ACC112 (cell line): Measurements from ENCODE around the gene SPTSSB.

ENCODE experiments used
- H2AFZ ChIP-seq: fragments of 200-600 bp; sonication (generic); one replicate; pipeline ENCODE4 v1.6.0; 2017; ENCODE audit warnings: antibody characterized with exemption, low read length; ENCODE audit not compliant: unreplicated experiment
- H3K27ac ChIP-seq: fragments of 200-600 bp; sonication (generic); 2 replicates; pipeline ENCODE4 v1.5.1; 2014; ENCODE audit warnings: low read depth, mild to moderate bottlenecking, antibody characterized with exemption, low read length, moderate library complexity
- H3K27me3 ChIP-seq: fragments of 200-600 bp; sonication (generic); 2 replicates; pipeline ENCODE4 v1.6.1; 2014; ENCODE audit warnings: mild to moderate bottlenecking, antibody characterized with exemption, low read length, moderate library complexity, mixed read lengths; ENCODE audit not compliant: insufficient read depth
- H3K36me3 ChIP-seq: fragments of 200-600 bp; sonication (generic); 2 replicates; pipeline ENCODE4 v1.6.1; 2016; ENCODE audit warnings: mild to moderate bottlenecking, antibody characterized with exemption, low read length, moderate library complexity, mixed read lengths; ENCODE audit not compliant: insufficient read depth
- H3K4me1 ChIP-seq: fragments of 200-600 bp; sonication (generic); one replicate; pipeline ENCODE4 v1.6.1; 2016; ENCODE audit warnings: low read length, mixed read lengths; ENCODE audit not compliant: insufficient read depth, unreplicated experiment, control insufficient read depth
- H3K4me3 ChIP-seq: fragments of 200-600 bp; sonication (generic); 2 replicates; pipeline ENCODE4 v1.5.1; 2014; ENCODE audit warnings: mild to moderate bottlenecking, low read depth, low read length
- H3K79me2 ChIP-seq: fragments of 200-600 bp; sonication (generic); one replicate; pipeline ENCODE4 v1.6.0; 2016; ENCODE audit warnings: low read length; ENCODE audit not compliant: control insufficient read depth, unreplicated experiment, insufficient read depth

The SPTSSB gene

GRCh38 chr3:161354554-161354953 is 16.8 kb downstream of the SPTSSB start:
- Histone ChIP-seq H3K27ac (no peak overlapping the region), H3K79me2 (no peaks in the 10 kb centered on the region), H3K4me1 (peaks cover 18% of the 10 kb centered on the region), H3K36me3 (no peaks in the 10 kb centered on the region), H3K27me3 (peaks cover 11% of the 10 kb centered on the region; the same call in 1 of the 2 replicates), H3K4me3 (no peak overlapping the region), H2AFZ (no peak overlapping the region)

- H3K4me1 ChIP-seq: peaks cover 31% of the 10 kb centered on the region
- no peaks in the 10 kb centered on the region for H3K36me3 ChIP-seq
- H3K79me2 ChIP-seq: no peaks in the 10 kb centered on the region
- no peak overlapping the region for H3K27ac ChIP-seq
- H3K27me3 ChIP-seq: peaks cover 11% of the 10 kb centered on the region; the same call in 1 of the 2 replicates
- H2AFZ ChIP-seq: no peak overlapping the region
- no peak overlapping the region for H3K4me3 ChIP-seq
These were observed 20.0 kb downstream of the SPTSSB start for GRCh38 chr3:161351330-161351729.

GRCh38 chr3:161350916-161351315 is 20.4 kb downstream of the SPTSSB start:
- Histone ChIP-seq H3K36me3 (no peaks in the 10 kb centered on the region), H3K4me1 (peaks cover 31% of the 10 kb centered on the region), H3K79me2 (no peaks in the 10 kb centered on the region), H3K4me3 (no peak overlapping the region), H3K27ac (no peak overlapping the region), H2AFZ (no peak overlapping the region), H3K27me3 (peaks cover 11% of the 10 kb centered on the region; the same call in 1 of the 2 replicates)

- no peak overlapping the region for H3K4me3 ChIP-seq
- no peaks in the 10 kb centered on the region for H3K36me3 ChIP-seq
- H3K79me2 ChIP-seq: no peaks in the 10 kb centered on the region
- H3K27me3 ChIP-seq: peaks cover 11% of the 10 kb centered on the region; the same call in 1 of the 2 replicates
- H3K27ac ChIP-seq: peak overlapping the region; percentile 15; the same call in 1 of the 2 replicates
- peaks cover 31% of the 10 kb centered on the region for H3K4me1 ChIP-seq
- H2AFZ ChIP-seq: no peak overlapping the region
These were observed 21.6 kb downstream of the SPTSSB start for GRCh38 chr3:161349529-161350312.

- peaks cover 18% of the 10 kb centered on the region; the same call in 1 of the 2 replicates for H3K27me3 ChIP-seq
- H3K4me1 ChIP-seq: peaks cover 31% of the 10 kb centered on the region
- no peaks in the 10 kb centered on the region for H3K79me2 ChIP-seq
- no peaks in the 10 kb centered on the region for H3K36me3 ChIP-seq
- no peak overlapping the region for H2AFZ ChIP-seq
- peak overlapping the region; percentile 15; the same call in 1 of the 2 replicates for H3K27ac ChIP-seq
- no peak overlapping the region for H3K4me3 ChIP-seq
These were observed 22.4 kb downstream of the SPTSSB start for GRCh38 chr3:161348796-161349400.

- Histone ChIP-seq H3K27ac (no peak overlapping the region), H3K79me2 (no peaks in the 10 kb centered on the region), H3K36me3 (no peaks in the 10 kb centered on the region), H2AFZ (no peak overlapping the region), H3K4me1 (peaks cover 31% of the 10 kb centered on the region), H3K27me3 (0 out of 2 replicates have a peak, but pooled peaks cover 10% of the 10 kb centered on the region), H3K4me3 (no peak overlapping the region)
These were observed 23.6 kb downstream of the SPTSSB start for GRCh38 chr3:161347726-161348125.

GRCh38 chr3:161345023-161345422 is 26.3 kb downstream of the SPTSSB start:
- H3K4me1 ChIP-seq: peaks cover 18% of the 10 kb centered on the region
- H3K27me3 ChIP-seq: peaks cover 26% of the 10 kb centered on the region; the same call in 1 of the 2 replicates
- no peak overlapping the region for H3K27ac ChIP-seq
- H3K79me2 ChIP-seq: no peaks in the 10 kb centered on the region
- H3K4me3 ChIP-seq: no peak overlapping the region
- H3K36me3 ChIP-seq: no peaks in the 10 kb centered on the region
- no peak overlapping the region for H2AFZ ChIP-seq

- Histone ChIP-seq H3K36me3 (no peaks in the 10 kb centered on the region), H2AFZ (no peak overlapping the region), H3K27ac (no peak overlapping the region), H3K79me2 (no peaks in the 10 kb centered on the region), H3K27me3 (peaks cover 37% of the 10 kb centered on the region), H3K4me3 (no peak overlapping the region), H3K4me1 (peaks cover 7% of the 10 kb centered on the region)
These were observed 27.3 kb downstream of the SPTSSB start for GRCh38 chr3:161343986-161344385.

GRCh38 chr3:161343540-161343939 is 27.8 kb downstream of the SPTSSB start:
- Histone ChIP-seq H3K27me3 (peaks cover 41% of the 10 kb centered on the region), H3K4me1 (peaks cover 3% of the 10 kb centered on the region), H2AFZ (no peak overlapping the region), H3K79me2 (no peaks in the 10 kb centered on the region), H3K36me3 (no peaks in the 10 kb centered on the region), H3K27ac (no peak overlapping the region), H3K4me3 (no peak overlapping the region)

GRCh38 chr3:161342629-161343028 is 28.7 kb downstream of the SPTSSB start:
- Histone ChIP-seq H3K4me3 (no peak overlapping the region), H3K4me1 (no peaks in the 10 kb centered on the region), H3K27ac (no peak overlapping the region), H2AFZ (no peak overlapping the region), H3K79me2 (no peaks in the 10 kb centered on the region), H3K36me3 (no peaks in the 10 kb centered on the region), H3K27me3 (peaks cover 49% of the 10 kb centered on the region)
